A549 (cell line): Measurements from ENCODE around the gene LAMA3.

Experiments
- EHMT2 ChIP-seq: fragments of 200-600 bp; sonication (generic); IDR thresholded peaks from 2 replicates; pipeline ENCODE4 v1.6.1; 2016; ENCODE audit warnings: antibody characterized with exemption, low read depth, mild to moderate bottlenecking, moderate library complexity
- HDAC2 ChIP-seq: fragments of 200-600 bp; sonication (generic); IDR thresholded peaks from 2 replicates; pipeline ENCODE4 v1.6.1; 2016
- MAFK ChIP-seq: fragments of 450-650 bp; IDR thresholded peaks from 2 replicates; pipeline ENCODE4 v1.6.1; 2014; ENCODE audit not compliant: partially characterized antibody
- MAZ ChIP-seq: fragments of 150-350 bp; IDR thresholded peaks from 2 replicates; pipeline ENCODE4 v1.6.1; 2014; ENCODE audit warnings: antibody characterized with exemption, low read depth, low read length, borderline replicate concordance
- RARB ChIP-seq: fragments of 250-450 bp; sonication (Bioruptor Pico); IDR thresholded peaks from 2 replicates; pipeline ENCODE4 v1.8.0; 2021; ENCODE audit warnings: mild to moderate bottlenecking, moderate library complexity
- TF ChIP-seq, protein P1 (sequence below): fragments of >200 bp; sonication (Bioruptor Twin); formaldehyde crosslinking; IDR thresholded peaks from 3 replicates; pipeline ENCODE4 v1.5.1; 2016

DNA sequence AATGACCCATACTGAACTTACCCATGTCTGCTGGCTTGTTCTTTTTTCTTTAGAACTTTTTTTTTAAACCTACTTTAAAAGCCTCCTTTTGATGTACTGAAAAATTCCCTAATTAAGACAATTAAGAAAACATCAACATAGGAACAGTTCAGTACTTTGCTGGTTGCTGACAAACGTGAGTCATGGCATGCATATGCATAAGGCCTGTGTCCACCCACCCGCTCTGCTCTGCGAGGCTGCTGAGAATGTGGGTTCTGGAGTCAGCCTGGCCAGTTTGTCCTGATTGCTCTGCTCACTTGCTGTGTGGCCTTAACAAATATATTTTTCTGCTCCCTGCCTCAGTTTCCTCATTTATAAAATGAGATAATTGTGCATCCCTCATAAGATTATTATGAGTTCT, 27.3 kb downstream of the LAMA3 start:
- TF ChIP-seq RARB (CRISPR knock-in tag) (no peak), MAZ (no peak), MAFK (no peak), EHMT2 (no peak), HDAC2 (no peak)
- TF ChIP-seq, protein P1, sequence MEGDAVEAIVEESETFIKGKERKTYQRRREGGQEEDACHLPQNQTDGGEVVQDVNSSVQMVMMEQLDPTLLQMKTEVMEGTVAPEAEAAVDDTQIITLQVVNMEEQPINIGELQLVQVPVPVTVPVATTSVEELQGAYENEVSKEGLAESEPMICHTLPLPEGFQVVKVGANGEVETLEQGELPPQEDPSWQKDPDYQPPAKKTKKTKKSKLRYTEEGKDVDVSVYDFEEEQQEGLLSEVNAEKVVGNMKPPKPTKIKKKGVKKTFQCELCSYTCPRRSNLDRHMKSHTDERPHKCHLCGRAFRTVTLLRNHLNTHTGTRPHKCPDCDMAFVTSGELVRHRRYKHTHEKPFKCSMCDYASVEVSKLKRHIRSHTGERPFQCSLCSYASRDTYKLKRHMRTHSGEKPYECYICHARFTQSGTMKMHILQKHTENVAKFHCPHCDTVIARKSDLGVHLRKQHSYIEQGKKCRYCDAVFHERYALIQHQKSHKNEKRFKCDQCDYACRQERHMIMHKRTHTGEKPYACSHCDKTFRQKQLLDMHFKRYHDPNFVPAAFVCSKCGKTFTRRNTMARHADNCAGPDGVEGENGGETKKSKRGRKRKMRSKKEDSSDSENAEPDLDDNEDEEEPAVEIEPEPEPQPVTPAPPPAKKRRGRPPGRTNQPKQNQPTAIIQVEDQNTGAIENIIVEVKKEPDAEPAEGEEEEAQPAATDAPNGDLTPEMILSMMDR, result no peak
